ENCODE measurements around the gene CEP76.

Gene CEP76

GRCh38 chr18:12703096-12703567 lies 609 bp upstream of the CEP76 start:
- Histone ChIP-seq H3K27ac (ENCODE audit: low read depth, low read length, severe bottlenecking) (peak overlapping the region; percentile 100), H3K4me1 (ENCODE audit: control insufficient read depth, insufficient read depth, low read length, poor library complexity, severe bottlenecking) (peaks cover 4% of the 10 kb centered on the region), H3K9me3 (ENCODE audit: control insufficient read depth, low read length) (no peaks in the 10 kb centered on the region), H3K4me3 (ENCODE audit: extremely low read depth, insufficient read depth, low read length, poor library complexity, severe bottlenecking) (peak overlapping the region; percentile 99), H3K36me3 (ENCODE audit: control insufficient read depth, insufficient read depth, low read length) (peaks cover 38% of the 10 kb centered on the region)
- 0 to 1% methylated on average over 16 to 17 of the region's 28 CpGs for WGBS, 2 experiments (ENCODE audit: insufficient coverage in 2 of 2)

GRCh38 chr18:12701161-12701560 lies 1.4 kb downstream of the CEP76 start:
- Histone ChIP-seq H3K27ac (ENCODE audit: low read depth, low read length, severe bottlenecking) (peak overlapping the region; percentile 16), H3K4me1 (ENCODE audit: control insufficient read depth, insufficient read depth, low read length, poor library complexity, severe bottlenecking) (peaks cover 4% of the 10 kb centered on the region), H3K4me3 (ENCODE audit: extremely low read depth, insufficient read depth, low read length, poor library complexity, severe bottlenecking) (peak overlapping the region; percentile 99), H3K36me3 (ENCODE audit: control insufficient read depth, insufficient read depth, low read length) (peaks cover 31% of the 10 kb centered on the region), H3K9me3 (ENCODE audit: control insufficient read depth, low read length) (no peaks in the 10 kb centered on the region)
- WGBS, 2 experiments (ENCODE audit: insufficient coverage in 2 of 2) = 100% methylated on average over 2 of the region's 3 CpGs; no CpG with 5 or more reads in 1 of the 2 experiments

- peaks cover 4% of the 10 kb centered on the region for H3K4me1 ChIP-seq (ENCODE audit: control insufficient read depth, insufficient read depth, low read length, poor library complexity, severe bottlenecking)
- no peak overlapping the region for H3K27ac ChIP-seq (ENCODE audit: low read depth, low read length, severe bottlenecking)
- H3K4me3 ChIP-seq (ENCODE audit: extremely low read depth, insufficient read depth, low read length, poor library complexity, severe bottlenecking) = no peak overlapping the region
- no peaks in the 10 kb centered on the region for H3K9me3 ChIP-seq (ENCODE audit: control insufficient read depth, low read length)
- WGBS, 2 experiments (ENCODE audit: insufficient coverage in 2 of 2) = no CpG with 5 or more reads among the region's 2 CpGs
- peaks cover 23% of the 10 kb centered on the region for H3K36me3 ChIP-seq (ENCODE audit: control insufficient read depth, insufficient read depth, low read length)
Measured at GRCh38 chr18:12699747-12700146, 2.8 kb downstream of the CEP76 start.

GRCh38 chr18:12694032-12694431 lies 8.5 kb downstream of the CEP76 start:
- H3K4me3 ChIP-seq (ENCODE audit: extremely low read depth, insufficient read depth, low read length, poor library complexity, severe bottlenecking) = no peak overlapping the region
- H3K9me3 ChIP-seq (ENCODE audit: control insufficient read depth, low read length) = no peaks in the 10 kb centered on the region
- WGBS, 2 experiments (ENCODE audit: insufficient coverage in 2 of 2) = 88 to 95% methylated on average over 2 of the region's 2 CpGs
- no peaks in the 10 kb centered on the region for H3K4me1 ChIP-seq (ENCODE audit: control insufficient read depth, insufficient read depth, low read length, poor library complexity, severe bottlenecking)
- H3K27ac ChIP-seq (ENCODE audit: low read depth, low read length, severe bottlenecking) = no peak overlapping the region
- H3K36me3 ChIP-seq (ENCODE audit: control insufficient read depth, insufficient read depth, low read length) = peaks cover 49% of the 10 kb centered on the region

- H3K9me3 ChIP-seq (ENCODE audit: control insufficient read depth, low read length) = no peaks in the 10 kb centered on the region
- peaks cover 43% of the 10 kb centered on the region for H3K36me3 ChIP-seq (ENCODE audit: control insufficient read depth, insufficient read depth, low read length)
- H3K4me1 ChIP-seq (ENCODE audit: control insufficient read depth, insufficient read depth, low read length, poor library complexity, severe bottlenecking) = no peaks in the 10 kb centered on the region
- H3K27ac ChIP-seq (ENCODE audit: low read depth, low read length, severe bottlenecking) = no peak overlapping the region
- no peak overlapping the region for H3K4me3 ChIP-seq (ENCODE audit: extremely low read depth, insufficient read depth, low read length, poor library complexity, severe bottlenecking)
- 94 to 98% methylated on average over 9 of the region's 9 CpGs for WGBS, 2 experiments (ENCODE audit: insufficient coverage in 2 of 2)
Measured at GRCh38 chr18:12692206-12692605, 10.3 kb downstream of the CEP76 start.

- no peak overlapping the region for H3K4me3 ChIP-seq (ENCODE audit: extremely low read depth, insufficient read depth, low read length, poor library complexity, severe bottlenecking)
- WGBS, 2 experiments (ENCODE audit: insufficient coverage in 2 of 2) = no CpG with 5 or more reads among the region's 4 CpGs
- no peak overlapping the region for H3K27ac ChIP-seq (ENCODE audit: low read depth, low read length, severe bottlenecking)
- no peaks in the 10 kb centered on the region for H3K9me3 ChIP-seq (ENCODE audit: control insufficient read depth, low read length)
- H3K36me3 ChIP-seq (ENCODE audit: control insufficient read depth, insufficient read depth, low read length) = peaks cover 52% of the 10 kb centered on the region
- no peaks in the 10 kb centered on the region for H3K4me1 ChIP-seq (ENCODE audit: control insufficient read depth, insufficient read depth, low read length, poor library complexity, severe bottlenecking)
Measured at GRCh38 chr18:12689256-12689850, 13.2 kb downstream of the CEP76 start.

GRCh38 chr18:12686100-12686499 lies 16.4 kb downstream of the CEP76 start:
- H3K4me3 ChIP-seq (ENCODE audit: extremely low read depth, insufficient read depth, low read length, poor library complexity, severe bottlenecking) = no peak overlapping the region

GRCh38 chr18:12679183-12679786 lies 23.2 kb downstream of the CEP76 start:
- Histone ChIP-seq H3K27ac (ENCODE audit: low read depth, low read length, severe bottlenecking) (peak overlapping the region; percentile 47), H3K9me3 (ENCODE audit: control insufficient read depth, low read length) (no peaks in the 10 kb centered on the region), H3K36me3 (ENCODE audit: control insufficient read depth, insufficient read depth, low read length) (peaks cover 79% of the 10 kb centered on the region), H3K4me1 (ENCODE audit: control insufficient read depth, insufficient read depth, low read length, poor library complexity, severe bottlenecking) (no peaks in the 10 kb centered on the region), H3K4me3 (ENCODE audit: extremely low read depth, insufficient read depth, low read length, poor library complexity, severe bottlenecking) (no peak overlapping the region)
- WGBS, 2 experiments (ENCODE audit: insufficient coverage in 2 of 2) = 57 to 78% methylated on average over 8 of the region's 8 CpGs

More at GRCh38 chr18:12686100-12686499, 16.4 kb downstream of the CEP76 start:
- 86 to 100% methylated on average over 1 of the region's 3 CpGs for WGBS, 2 experiments (ENCODE audit: insufficient coverage in 2 of 2)
- Histone ChIP-seq H3K36me3 (ENCODE audit: control insufficient read depth, insufficient read depth, low read length) (peaks cover 57% of the 10 kb centered on the region), H3K4me1 (ENCODE audit: control insufficient read depth, insufficient read depth, low read length, poor library complexity, severe bottlenecking) (no peaks in the 10 kb centered on the region), H3K9me3 (ENCODE audit: control insufficient read depth, low read length) (no peaks in the 10 kb centered on the region), H3K27ac (ENCODE audit: low read depth, low read length, severe bottlenecking) (no peak overlapping the region)

- 79 to 94% methylated on average over 3 to 5 of the region's 5 CpGs for WGBS, 2 experiments (ENCODE audit: insufficient coverage in 2 of 2)
- Histone ChIP-seq H3K4me1 (ENCODE audit: control insufficient read depth, insufficient read depth, low read length, poor library complexity, severe bottlenecking) (no peaks in the 10 kb centered on the region), H3K4me3 (ENCODE audit: extremely low read depth, insufficient read depth, low read length, poor library complexity, severe bottlenecking) (no peak overlapping the region), H3K27ac (ENCODE audit: low read depth, low read length, severe bottlenecking) (no peak overlapping the region), H3K36me3 (ENCODE audit: control insufficient read depth, insufficient read depth, low read length) (peaks cover 4% of the 10 kb centered on the region), H3K9me3 (ENCODE audit: control insufficient read depth, low read length) (no peaks in the 10 kb centered on the region)
Measured at GRCh38 chr18:12668041-12668440, 34.5 kb downstream of the CEP76 start.

GRCh38 chr18:12659904-12660605 lies 42.5 kb downstream of the CEP76 start:
- Histone ChIP-seq H3K9me3 (ENCODE audit: control insufficient read depth, low read length) (no peaks in the 10 kb centered on the region), H3K4me1 (ENCODE audit: control insufficient read depth, insufficient read depth, low read length, poor library complexity, severe bottlenecking) (peaks cover 5% of the 10 kb centered on the region), H3K27ac (ENCODE audit: low read depth, low read length, severe bottlenecking) (no peak overlapping the region), H3K4me3 (ENCODE audit: extremely low read depth, insufficient read depth, low read length, poor library complexity, severe bottlenecking) (no peak overlapping the region), H3K36me3 (ENCODE audit: control insufficient read depth, insufficient read depth, low read length) (peaks cover 6% of the 10 kb centered on the region)
- 77 to 91% methylated on average over 7 to 9 of the region's 9 CpGs for WGBS, 2 experiments (ENCODE audit: insufficient coverage in 2 of 2)
